Endothelial cell of umbilical vein (primary cell): ENCODE results near the gene LYRM4.

ENCODE experiments used
- EZH2 ChIP-seq: IDR thresholded peaks from 2 replicates; pipeline ENCODE4 v1.6.1; 2012; ENCODE audit warnings: borderline replicate concordance, low read depth, mild to moderate bottlenecking, moderate library complexity, low read length, inconsistent platforms; ENCODE audit not compliant: severe bottlenecking
- FOS ChIP-seq: IDR thresholded peaks from 2 replicates; pipeline ENCODE4 v1.6.1; 2011; ENCODE audit warnings: mild to moderate bottlenecking, low read length, moderate library complexity, borderline replicate concordance; ENCODE audit not compliant: insufficient read depth
- GATA2 ChIP-seq: IDR thresholded peaks from 2 replicates; pipeline ENCODE4 v1.7.0; 2011; ENCODE audit warnings: low read depth, mild to moderate bottlenecking, moderate library complexity, mixed read lengths, low read length; ENCODE audit not compliant: insufficient read length, insufficient read depth
- JUN ChIP-seq: IDR thresholded peaks from 2 replicates; pipeline ENCODE4 v1.6.1; 2011; ENCODE audit warnings: borderline replicate concordance, low read depth; ENCODE audit not compliant: insufficient read length, insufficient read depth
- MYC ChIP-seq: IDR thresholded peaks from one replicate; pipeline ENCODE4 v1.6.1; 2011; ENCODE audit warnings: mild to moderate bottlenecking, low read depth, low read length
- POLR2A ChIP-seq: IDR thresholded peaks from 2 replicates; pipeline ENCODE4 v1.6.1; 2012; ENCODE audit warnings: low read depth, mild to moderate bottlenecking, control low read depth, low read length
- POLR2AphosphoS5 ChIP-seq: IDR thresholded peaks from 2 replicates; pipeline ENCODE4 v1.6.1; 2012; ENCODE audit warnings: low read depth, mild to moderate bottlenecking, control low read depth, low read length, moderate library complexity; ENCODE audit not compliant: insufficient read depth
- TF ChIP-seq, protein P1 (sequence below), 2 donors: IDR thresholded peaks; 1 replicate in 1 of 2; 2 replicates in 1 of 2; pipeline ENCODE4 v1.5.1; 2011; ENCODE audit warnings: low read length in 2 of 2, mild to moderate bottlenecking in 2 of 2, moderate library complexity in 2 of 2, control low read depth in 1 of 2, inconsistent platforms in 1 of 2, low read depth in 1 of 2; ENCODE audit not compliant: insufficient read depth in 1 of 2; ENCODE audit errors: extremely low read depth in 1 of 2
- TF ChIP-seq, protein P2 (sequence below): IDR thresholded peaks from 2 replicates; pipeline ENCODE4 v1.6.1; 2011; ENCODE audit not compliant: insufficient read depth, insufficient read length

DNA sequence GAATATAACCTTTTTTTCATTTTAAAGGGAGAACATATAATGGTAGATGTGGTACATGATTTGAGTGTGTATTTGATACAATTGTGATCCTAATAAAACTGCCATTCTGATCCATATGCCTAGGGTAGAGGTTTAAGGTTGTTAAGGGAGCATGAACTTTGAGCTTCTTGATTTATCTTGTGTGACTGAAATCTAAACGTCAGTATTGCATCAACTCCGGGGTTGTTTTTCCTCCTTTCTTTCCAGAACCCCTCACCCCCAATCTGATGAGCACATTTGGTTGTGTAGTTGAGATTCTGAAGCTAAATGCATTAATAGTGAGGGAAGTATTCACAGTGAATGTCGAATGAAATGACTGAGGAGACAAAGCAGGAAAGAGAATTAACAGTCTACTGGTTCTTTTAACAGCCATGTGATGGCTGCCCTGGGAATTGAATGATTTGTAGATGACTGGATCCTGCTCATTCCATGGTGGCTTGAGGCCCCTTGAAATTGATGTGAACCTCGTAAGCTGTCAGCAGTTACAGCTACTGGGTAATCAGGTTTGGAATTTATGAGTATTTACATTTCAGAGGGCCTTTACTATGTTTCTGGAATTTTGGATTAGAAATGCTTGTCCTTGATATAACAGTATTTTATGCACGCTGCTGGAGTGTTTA, 45.3 kb upstream of the LYRM4 start:
- TF ChIP-seq JUN (no peak), POLR2AphosphoS5 (no peak), POLR2A (no peak), EZH2 (no peak), GATA2 (no peak), FOS (no peak), MYC (no peak)
- TF ChIP-seq, protein P1, sequence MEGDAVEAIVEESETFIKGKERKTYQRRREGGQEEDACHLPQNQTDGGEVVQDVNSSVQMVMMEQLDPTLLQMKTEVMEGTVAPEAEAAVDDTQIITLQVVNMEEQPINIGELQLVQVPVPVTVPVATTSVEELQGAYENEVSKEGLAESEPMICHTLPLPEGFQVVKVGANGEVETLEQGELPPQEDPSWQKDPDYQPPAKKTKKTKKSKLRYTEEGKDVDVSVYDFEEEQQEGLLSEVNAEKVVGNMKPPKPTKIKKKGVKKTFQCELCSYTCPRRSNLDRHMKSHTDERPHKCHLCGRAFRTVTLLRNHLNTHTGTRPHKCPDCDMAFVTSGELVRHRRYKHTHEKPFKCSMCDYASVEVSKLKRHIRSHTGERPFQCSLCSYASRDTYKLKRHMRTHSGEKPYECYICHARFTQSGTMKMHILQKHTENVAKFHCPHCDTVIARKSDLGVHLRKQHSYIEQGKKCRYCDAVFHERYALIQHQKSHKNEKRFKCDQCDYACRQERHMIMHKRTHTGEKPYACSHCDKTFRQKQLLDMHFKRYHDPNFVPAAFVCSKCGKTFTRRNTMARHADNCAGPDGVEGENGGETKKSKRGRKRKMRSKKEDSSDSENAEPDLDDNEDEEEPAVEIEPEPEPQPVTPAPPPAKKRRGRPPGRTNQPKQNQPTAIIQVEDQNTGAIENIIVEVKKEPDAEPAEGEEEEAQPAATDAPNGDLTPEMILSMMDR (IDR thresholded peaks at IDR 0.05; ENCODE audit: extremely low read depth in 1 of 2, insufficient read depth in 1 of 2, low read depth in 1 of 2, low read length in 2 of 2): no peak
- TF ChIP-seq, protein P2, sequence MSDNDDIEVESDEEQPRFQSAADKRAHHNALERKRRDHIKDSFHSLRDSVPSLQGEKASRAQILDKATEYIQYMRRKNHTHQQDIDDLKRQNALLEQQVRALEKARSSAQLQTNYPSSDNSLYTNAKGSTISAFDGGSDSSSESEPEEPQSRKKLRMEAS: no peak
